GM10248 (cell line): ENCODE data around the gene OR10G7.
"Not testable (repeated sequence)": the region's sequence is repeated elsewhere in the genome, so short reads cannot be mapped to it uniquely, and the experiment has no call there.

Experiments used
- CTCF ChIA-PET: fragments of 300-600 bp; sonication (Branson Sonifier 250); formaldehyde crosslinking; extraction: SDS; loops from one replicate; lab custom pipeline; 2021; ENCODE audit warnings: antibody characterized with exemption; lab: Yijun Ruan, JAX
- POLR2A ChIA-PET: fragments of 350-650 bp; sonication (Branson Sonifier 250); formaldehyde crosslinking; extraction: SDS; loops from one replicate; lab custom pipeline; 2020; ENCODE audit warnings: antibody characterized with exemption; lab: Yijun Ruan, JAX
- DNase-seq: peaks from one replicate; pipeline ENCODE4 v3.0.0; 2012; ENCODE audit errors: extremely low spot score
- TF ChIP-seq, protein P1 (sequence below): IDR thresholded peaks from 2 replicates; pipeline ENCODE4 v1.5.1; 2012; ENCODE audit warnings: mild to moderate bottlenecking, low read depth; ENCODE audit errors: extremely low read depth, missing control alignments, control extremely low read depth

OR10G7 gene

GRCh38 chr11:124026498-124026897 lies 14.6 kb downstream of the OR10G7 start, which contains the start of gene OR10G8:
Gene OR10G8, plus strand, starts transcription at chr11:124026798. Its CDS starts 2,825 bp downstream, at chr11:124029623.
- no peak for DNase-seq
- TF ChIP-seq, protein P1, sequence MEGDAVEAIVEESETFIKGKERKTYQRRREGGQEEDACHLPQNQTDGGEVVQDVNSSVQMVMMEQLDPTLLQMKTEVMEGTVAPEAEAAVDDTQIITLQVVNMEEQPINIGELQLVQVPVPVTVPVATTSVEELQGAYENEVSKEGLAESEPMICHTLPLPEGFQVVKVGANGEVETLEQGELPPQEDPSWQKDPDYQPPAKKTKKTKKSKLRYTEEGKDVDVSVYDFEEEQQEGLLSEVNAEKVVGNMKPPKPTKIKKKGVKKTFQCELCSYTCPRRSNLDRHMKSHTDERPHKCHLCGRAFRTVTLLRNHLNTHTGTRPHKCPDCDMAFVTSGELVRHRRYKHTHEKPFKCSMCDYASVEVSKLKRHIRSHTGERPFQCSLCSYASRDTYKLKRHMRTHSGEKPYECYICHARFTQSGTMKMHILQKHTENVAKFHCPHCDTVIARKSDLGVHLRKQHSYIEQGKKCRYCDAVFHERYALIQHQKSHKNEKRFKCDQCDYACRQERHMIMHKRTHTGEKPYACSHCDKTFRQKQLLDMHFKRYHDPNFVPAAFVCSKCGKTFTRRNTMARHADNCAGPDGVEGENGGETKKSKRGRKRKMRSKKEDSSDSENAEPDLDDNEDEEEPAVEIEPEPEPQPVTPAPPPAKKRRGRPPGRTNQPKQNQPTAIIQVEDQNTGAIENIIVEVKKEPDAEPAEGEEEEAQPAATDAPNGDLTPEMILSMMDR, result no peak
- POLR2A ChIA-PET, result no interaction called here
- CTCF ChIA-PET, result no interaction called here

- DNase-seq, CTCF ChIA-PET, POLR2A ChIA-PET: not testable (repeated sequence)
Measured at GRCh38 chr11:124015837-124016236, 25.3 kb downstream of the OR10G7 start.

- DNase-seq, result no peak
- CTCF ChIA-PET, result no interaction called here
- POLR2A ChIA-PET, result no interaction called here
- TF ChIP-seq, protein P1, result no peak
Measured at GRCh38 chr11:124012697-124013096, 28.4 kb downstream of the OR10G7 start, which contains the start of gene OR10G4. Gene OR10G4, plus strand, starts transcription at chr11:124012997. Its CDS starts 2,578 bp downstream, at chr11:124015575.

GRCh38 chr11:123995119-123995518 lies 46.0 kb downstream of the OR10G7 start, which contains the start of gene OR10G6:
Gene OR10G6, minus strand, starts transcription at chr11:123995161. Its CDS starts 0 bp downstream, at chr11:123995161.
- TF ChIP-seq, protein P1, result no peak
- POLR2A ChIA-PET, result no interaction called here
- CTCF ChIA-PET, result no interaction called here
- no peak for DNase-seq
